Right renal cortex interstitium (tissue), 3 donors: ENCODE measurements around the gene PRR5L. TPM values are rescaled to one million over a fixed set of nuclear protein-coding genes. Genes with fewer than 3 reads are reported as not detected.
"Not testable (repeated sequence)": the region's sequence is repeated elsewhere in the genome, so short reads cannot be mapped to it uniquely, and the experiment has no call there.

ENCODE experiments used
- DNase-seq, 3 donors: peaks; one replicate each; pipeline ENCODE4 v3.0.0-alpha.2; 2013; ENCODE audit warnings: low read depth in 3 of 3, low spot score in 2 of 3
- polyA plus RNA-seq, 3 donors: library from polyadenylated mRNA; unstranded; fragments of 120-200 nt; gene quantifications; one replicate each; pipeline ENCODE4 v1.2.1, GENCODE V29; 2013; ENCODE audit not compliant: insufficient read length in 3 of 3

Gene PRR5L
- polyA plus RNA-seq, 3 donors: 13.6 to 19.7 (median 15.7) TPM

GRCh38 chr11:36485298-36486002, 189.4 kb downstream of the PRR5L start:
- DNase-seq: no peak

- DNase-seq: no peak
These were observed 191.5 kb downstream of the PRR5L start for GRCh38 chr11:36487619-36488018.

DNA sequence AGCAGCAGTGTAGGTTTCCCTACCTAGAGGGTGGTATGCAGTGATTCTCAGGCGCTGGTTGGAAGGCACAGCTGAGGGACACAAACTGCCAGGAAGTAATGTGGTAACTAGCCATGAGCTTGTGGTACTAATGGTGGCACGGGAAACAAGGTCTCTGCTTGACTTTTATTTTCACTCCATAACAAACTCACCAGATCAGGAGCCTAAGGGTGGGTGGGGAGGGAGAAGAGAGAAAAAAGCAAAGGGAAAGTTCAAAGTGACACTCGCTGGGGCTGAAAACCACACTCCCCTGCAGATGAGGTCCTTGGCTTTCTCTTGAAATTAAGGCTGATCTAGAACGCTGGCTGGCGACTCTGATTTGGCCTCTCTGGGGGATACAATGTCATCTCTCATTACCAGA, 192.0 kb downstream of the PRR5L start:
- DNase-seq: no peak

GRCh38 chr11:36490026-36490806, 194.1 kb downstream of the PRR5L start:
- DNase-seq: no peak

DNA sequence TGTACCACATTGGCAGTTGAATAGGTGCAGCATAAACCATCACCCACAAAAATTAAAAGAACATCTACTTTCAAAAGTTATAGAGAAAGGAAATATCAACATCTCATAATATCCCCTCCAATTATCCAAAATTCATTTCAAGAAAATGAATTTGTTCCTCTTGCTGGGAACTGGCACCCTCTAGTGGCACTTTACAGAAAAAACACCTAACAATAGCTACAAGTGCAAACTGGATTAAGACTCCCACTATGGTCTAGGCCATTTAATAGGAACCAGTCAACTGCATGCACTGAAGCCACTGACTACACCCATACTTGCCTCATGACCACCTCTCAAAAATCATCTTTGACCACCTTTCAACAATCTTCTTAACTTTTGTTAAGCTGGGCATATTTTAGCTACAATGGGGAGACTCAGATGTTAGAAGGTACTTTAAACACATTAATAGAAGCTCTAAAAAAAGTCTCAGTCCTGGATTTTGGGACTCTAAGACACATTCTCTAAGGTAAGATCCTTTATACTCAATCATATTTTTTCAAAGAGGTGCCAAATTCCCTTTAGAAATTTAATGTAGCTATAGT, 196.7 kb downstream of the PRR5L start:
- DNase-seq: peak in 1 of 3 donors; percentile 36

DNA sequence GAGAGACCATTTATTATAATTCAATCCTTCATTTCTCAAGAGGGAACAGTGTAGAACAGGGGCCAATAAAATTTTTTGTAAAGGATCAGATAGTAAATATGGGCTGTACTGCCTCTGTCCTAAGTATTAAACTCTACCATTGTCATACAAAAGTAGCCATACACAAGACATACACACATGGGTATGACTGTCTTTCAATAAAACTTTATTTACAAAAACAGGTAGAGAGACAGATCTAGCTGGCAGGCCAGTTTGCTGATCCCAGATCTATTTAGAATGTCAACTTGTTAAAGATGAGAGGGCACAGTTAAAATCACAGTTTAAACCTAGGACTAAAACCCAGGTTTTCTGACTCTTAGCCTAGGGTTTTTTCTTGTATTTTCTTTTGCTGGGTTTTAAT, 197.2 kb downstream of the PRR5L start:
- DNase-seq: no peak

DNA sequence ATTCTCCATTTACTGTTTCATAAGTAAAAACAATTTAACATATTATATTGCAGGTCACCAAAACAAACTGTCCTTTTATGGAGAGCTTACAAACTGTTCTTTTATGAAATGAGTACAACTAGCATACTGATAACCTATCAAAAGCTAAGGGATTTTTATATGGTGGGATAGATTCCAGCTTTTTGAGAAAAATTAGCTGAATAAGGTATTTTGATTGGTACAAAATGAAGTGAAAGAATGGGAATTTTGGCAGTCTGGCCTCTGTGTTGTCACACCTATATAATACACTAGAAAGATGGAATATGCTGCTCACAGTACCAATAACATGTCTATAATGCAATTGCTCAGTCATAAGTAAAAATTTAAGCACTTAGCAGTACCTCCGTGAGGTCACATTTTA, 202.6 kb downstream of the PRR5L start:
- no peak for DNase-seq

DNA sequence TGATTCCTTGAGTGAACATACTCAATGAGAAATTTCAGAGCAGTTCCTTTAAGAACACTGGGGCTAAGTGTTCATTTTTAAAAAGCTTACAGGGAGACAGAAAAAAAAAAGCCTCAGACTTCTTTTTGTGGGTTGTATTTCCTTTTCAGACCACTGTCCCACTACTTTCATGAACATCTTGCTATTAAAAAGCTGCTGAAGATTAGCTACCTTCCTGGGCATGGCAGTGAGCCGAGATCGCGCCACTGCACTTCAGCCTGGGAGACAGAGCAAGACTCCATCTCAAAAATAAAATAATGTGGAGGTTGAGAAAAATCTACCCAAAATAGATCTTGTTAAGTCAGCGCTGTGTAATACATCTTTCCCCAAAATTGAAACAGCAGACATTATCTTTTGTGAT, 203.2 kb downstream of the PRR5L start:
- DNase-seq: no peak

- no peak for DNase-seq
These were observed 204.2 kb downstream of the PRR5L start for GRCh38 chr11:36500315-36500721.

GRCh38 chr11:36501236-36501635, 205.1 kb downstream of the PRR5L start:
- no peak for DNase-seq

DNA sequence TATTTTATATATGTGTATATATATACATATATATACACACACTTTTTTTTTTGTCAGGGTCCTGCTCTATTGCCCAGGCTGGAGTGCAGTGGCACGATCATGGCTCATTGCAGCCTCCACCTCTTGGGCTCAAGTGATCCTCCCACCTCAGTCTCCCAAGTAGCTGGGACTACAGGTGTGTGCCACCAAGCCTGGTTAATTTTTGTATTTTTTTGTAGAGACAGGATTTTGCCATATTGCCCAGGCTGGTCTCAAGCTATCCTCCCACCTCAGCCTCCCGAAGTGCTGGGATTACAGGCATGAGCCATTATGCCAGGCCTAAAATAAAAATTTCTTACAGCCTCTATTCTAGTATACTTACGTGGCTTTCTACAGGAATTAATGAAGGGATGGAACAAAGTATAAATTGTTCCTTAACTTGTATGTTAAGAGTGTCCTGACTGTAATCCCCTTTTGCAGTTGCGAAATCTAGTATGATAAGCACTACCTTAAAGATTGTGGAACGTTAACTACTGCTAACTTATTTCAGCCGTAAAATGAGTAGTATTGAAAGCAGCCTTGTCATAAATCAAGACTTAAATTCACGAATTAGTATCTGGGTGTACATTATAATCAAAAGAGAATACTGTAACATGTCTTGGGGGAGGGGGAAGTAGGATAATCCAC, 211.9 kb downstream of the PRR5L start:
- no peak for DNase-seq

DNA sequence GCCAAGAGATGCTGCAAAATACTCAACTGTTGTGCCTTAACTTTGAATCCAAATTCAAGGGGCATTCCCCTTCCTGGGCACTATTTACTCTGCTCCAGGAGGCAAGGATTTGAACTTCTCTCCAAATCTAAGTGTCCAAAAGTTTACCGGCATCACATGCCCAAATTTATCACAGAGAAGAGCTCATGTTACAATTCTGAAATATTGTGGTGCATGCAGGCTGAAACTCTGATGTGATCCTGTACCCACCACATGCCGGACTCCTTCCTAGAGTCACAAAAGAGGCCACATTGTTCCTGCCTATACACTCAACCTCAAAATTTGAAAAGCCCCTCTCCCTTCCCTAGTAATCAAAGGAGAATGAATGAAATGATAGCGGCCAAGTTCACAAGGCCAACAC, 212.7 kb downstream of the PRR5L start:
- no peak for DNase-seq

DNA sequence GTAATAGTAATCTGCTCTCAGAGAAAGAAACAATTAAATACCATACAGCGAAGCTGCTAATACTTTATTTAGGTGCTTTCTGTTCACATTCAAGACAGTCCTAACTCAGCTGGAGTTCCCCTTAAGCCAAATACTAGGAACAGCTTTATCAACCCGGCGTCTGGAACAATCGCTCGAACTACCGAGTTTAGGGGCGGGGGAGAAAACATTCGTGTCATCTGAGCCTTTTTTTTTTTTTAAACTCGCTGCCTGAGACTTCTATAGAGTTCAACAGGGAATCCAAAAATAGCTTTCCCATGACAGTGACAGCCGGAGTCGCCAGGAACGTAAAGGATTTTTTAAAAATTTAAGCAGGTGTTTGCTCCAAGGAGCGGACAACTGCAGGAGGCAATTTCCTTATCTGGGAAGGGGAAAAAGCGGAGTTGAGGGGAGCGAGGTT, 213.1 kb downstream of the PRR5L start:
- DNase-seq: peak; percentile 23 to 46 (median 31)

- peak; percentile 75 to 82 (median 78) for DNase-seq
These were observed 213.9 kb downstream of the PRR5L start, which contains the start of gene TRAF6 for GRCh38 chr11:36509694-36510593. TSS of gene TRAF6 (minus strand) at chr11:36510272. CDS start at chr11:36501515, 8,757 bp downstream.

- DNase-seq: peak in 1 of 3 donors; percentile 10
These were observed 214.5 kb downstream of the PRR5L start for GRCh38 chr11:36510594-36510942.

DNA sequence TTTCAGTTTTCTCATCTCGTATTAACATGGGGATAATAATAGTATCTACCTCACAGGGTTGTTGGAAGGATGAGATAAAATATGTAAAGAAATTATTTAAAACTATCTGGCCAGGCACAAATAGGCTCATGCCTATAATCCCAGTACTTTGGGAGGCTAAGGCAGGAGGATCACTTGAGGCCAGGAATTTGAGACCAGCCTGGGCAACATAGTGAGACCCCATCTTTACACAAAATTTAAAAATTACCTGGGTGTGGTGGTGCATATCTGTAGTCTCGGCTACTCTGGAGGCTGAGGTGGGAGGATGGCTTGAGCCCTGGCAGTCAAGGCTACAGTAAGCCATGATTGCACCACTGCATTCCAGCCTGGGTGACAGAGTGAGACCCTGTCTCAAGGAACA, 215.0 kb downstream of the PRR5L start:
- not testable (repeated sequence) for DNase-seq

- DNase-seq: no peak
These were observed 215.9 kb downstream of the PRR5L start for GRCh38 chr11:36512016-36512415.

GRCh38 chr11:36513965-36514364, 217.9 kb downstream of the PRR5L start:
- no peak for DNase-seq
